Naive thymus-derived CD4-positive, alpha-beta T cell (primary cell): ENCODE measurements around the gene ZCCHC14. TPM values are rescaled to one million over a fixed set of nuclear protein-coding genes. Genes with fewer than 3 reads are reported as not detected.

Experiments used
- ATAC-seq: fragments of 150-1000 bp; cut with Tn5 transposase; 2 replicates; pipeline ENCODE4 v1.10.0; 2021; ENCODE audit warnings: mild to moderate bottlenecking, moderate library complexity
- CTCF ChIA-PET: fragments of 350-600 bp; sonication (Branson Sonifier 250); formaldehyde crosslinking; loops from one replicate; lab custom pipeline; 2021; ENCODE audit warnings: antibody characterized with exemption; lab: Charles Lee
- POLR2A ChIA-PET: fragments of 350-600 bp; sonication (Branson Sonifier 250); formaldehyde crosslinking; loops from one replicate; lab custom pipeline; 2021; ENCODE audit warnings: antibody characterized with exemption, inconsistent platforms; lab: Charles Lee
- DNase-seq, 9 donors: peaks; one replicate each; pipeline versions ENCODE4 v3.0.0 to v3.0.0-alpha.2; 2020 to 2022; ENCODE audit warnings: mixed read lengths in 1 of 9
- H3K27ac ChIP-seq: one replicate; pipeline ENCODE4 v1.7.0; 2013; ENCODE audit warnings: mild to moderate bottlenecking, low read depth, low read length, moderate library complexity
- H3K27me3 ChIP-seq, 2 donors: one replicate each; pipeline ENCODE4 v1.7.0; 2013; ENCODE audit warnings: low read length in 2 of 2, mild to moderate bottlenecking in 2 of 2, moderate library complexity in 2 of 2; ENCODE audit not compliant: control insufficient read depth in 2 of 2, insufficient read depth in 2 of 2
- H3K36me3 ChIP-seq, 3 experiments: 1 replicate in 2 of 3; 2 replicates in 1 of 3; pipeline ENCODE4 v1.7.0; 2013; ENCODE audit warnings: low read length in 3 of 3, mild to moderate bottlenecking in 3 of 3, moderate library complexity in 1 of 3; ENCODE audit not compliant: insufficient read depth in 3 of 3, control insufficient read depth in 2 of 3
- H3K4me1 ChIP-seq, 2 donors: one replicate each; pipeline ENCODE4 v1.7.0; 2013; ENCODE audit warnings: low read length in 2 of 2, mild to moderate bottlenecking in 2 of 2, moderate library complexity in 1 of 2; ENCODE audit not compliant: control insufficient read depth in 2 of 2, insufficient read depth in 2 of 2
- H3K4me3 ChIP-seq: 2 replicates; pipeline ENCODE4 v1.7.0; 2013; ENCODE audit warnings: mild to moderate bottlenecking, low read length
- H3K9me3 ChIP-seq, 3 experiments: 1 replicate in 2 of 3; 2 replicates in 1 of 3; pipeline ENCODE4 v1.7.0; 2013; ENCODE audit warnings: low read length in 3 of 3; ENCODE audit not compliant: control insufficient read depth in 2 of 3
- H3K27ac Mint-ChIP-seq, 9 donors: one replicate each; pipeline ENCODE4 v1.8.0; 2020 to 2022; ENCODE audit warnings: mixed read lengths in 9 of 9, mild to moderate bottlenecking in 8 of 9, moderate library complexity in 5 of 9, inconsistent platforms in 2 of 9
- H3K27me3 Mint-ChIP-seq, 5 donors: one replicate each; pipeline ENCODE4 v1.8.0; 2021 to 2022; ENCODE audit warnings: mixed read lengths in 5 of 5, mild to moderate bottlenecking in 1 of 5
- H3K36me3 Mint-ChIP-seq, 5 donors: one replicate each; pipeline ENCODE4 v1.8.0; 2020 to 2022; ENCODE audit warnings: mixed read lengths in 5 of 5, mild to moderate bottlenecking in 3 of 5, inconsistent platforms in 1 of 5
- H3K4me1 Mint-ChIP-seq, 7 donors: one replicate each; pipeline ENCODE4 v1.8.0; 2020 to 2022; ENCODE audit warnings: mixed read lengths in 7 of 7, mild to moderate bottlenecking in 3 of 7, inconsistent platforms in 1 of 7
- H3K4me3 Mint-ChIP-seq, 10 donors: one replicate each; pipeline ENCODE4 v1.8.0; 2020 to 2022; ENCODE audit warnings: mild to moderate bottlenecking in 10 of 10, mixed read lengths in 10 of 10, moderate library complexity in 6 of 10, inconsistent platforms in 2 of 10
- H3K9me3 Mint-ChIP-seq, 11 donors: one replicate each; pipeline ENCODE4 v1.8.0; 2020 to 2022; ENCODE audit warnings: mixed read lengths in 11 of 11, mild to moderate bottlenecking in 4 of 11, inconsistent platforms in 1 of 11, moderate library complexity in 1 of 11
- intact Hi-C, 2 donors: fragments of 100-400 bp; cut with micrococcal nuclease; formaldehyde crosslinking; loops; one replicate each; pipeline ENCODE4 v1.15.1; 2023
- polyA plus RNA-seq, 2 donors: library from polyadenylated mRNA; unstranded; fragments of 300-500 nt; fragmentation: Illumina TruSeq; gene quantifications; one replicate each; pipeline ENCODE4 v1.2.3, GENCODE V29; 2021
- total RNA-seq, 6 experiments: library from RNA in 5 of 6; stranded (reverse) in 5 of 6; gene quantifications; 1 replicate in 5 of 6; 2 replicates in 1 of 6; pipeline ENCODE4 v1.2.3 and lab custom pipeline; 2021 to 2026

Gene ZCCHC14
- total and polyA plus RNA-seq, 7 experiments from 2014 or later, result 0.64 to 34.2 (median 18.3) TPM

DNA sequence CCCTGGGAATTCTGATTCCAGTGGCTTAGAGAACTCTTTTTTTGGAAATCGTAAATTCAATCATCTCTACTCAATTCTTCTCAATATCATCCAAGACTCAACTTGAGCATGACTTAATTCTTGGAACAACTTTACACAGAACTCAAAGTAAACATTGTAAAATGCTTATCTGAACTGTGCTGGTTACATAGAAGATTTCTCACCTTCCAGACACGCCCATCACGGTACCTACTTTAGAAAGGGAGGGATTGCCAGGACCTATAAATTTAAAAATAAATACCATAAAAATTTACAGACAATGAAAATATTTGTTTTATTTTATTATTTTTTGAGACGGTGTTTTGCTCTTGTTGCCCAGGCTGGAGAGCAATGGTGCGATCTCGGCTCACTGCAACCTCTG lies 74.2 kb downstream of the ZCCHC14 start:
- Histone ChIP-seq H3K36me3 (peaks cover 0 to 78% (median 4%) of the 10 kb centered on the region in 3 experiments), H3K4me1 (no peaks in the 10 kb centered on the region), H3K4me3 (no peak overlapping the region), H3K27ac (no peak overlapping the region), H3K9me3 (no peaks in the 10 kb centered on the region), H3K27me3 (no peaks in the 10 kb centered on the region)
- Mint-ChIP-seq H3K9me3 (no peaks in the 10 kb centered on the region), H3K27ac (no peak overlapping the region), H3K4me1 (peaks cover 0 to 8% (median 0%) of the 10 kb centered on the region in 7 donors), H3K27me3 (no peaks in the 10 kb centered on the region), H3K4me3 (no peak overlapping the region), H3K36me3 (peaks cover 0 to 42% (median 8%) of the 10 kb centered on the region in 5 donors)
- intact Hi-C loops, result no loop called here
- CTCF ChIA-PET, result interaction anchor here (2.4 kb wide), 1 partner anchor 217 kb away, joined by 18 read pairs; no protein-coding TSS in a partner anchor
- POLR2A ChIA-PET, result no interaction called here
- DNase-seq (no peak), ATAC-seq (no peak)

DNA sequence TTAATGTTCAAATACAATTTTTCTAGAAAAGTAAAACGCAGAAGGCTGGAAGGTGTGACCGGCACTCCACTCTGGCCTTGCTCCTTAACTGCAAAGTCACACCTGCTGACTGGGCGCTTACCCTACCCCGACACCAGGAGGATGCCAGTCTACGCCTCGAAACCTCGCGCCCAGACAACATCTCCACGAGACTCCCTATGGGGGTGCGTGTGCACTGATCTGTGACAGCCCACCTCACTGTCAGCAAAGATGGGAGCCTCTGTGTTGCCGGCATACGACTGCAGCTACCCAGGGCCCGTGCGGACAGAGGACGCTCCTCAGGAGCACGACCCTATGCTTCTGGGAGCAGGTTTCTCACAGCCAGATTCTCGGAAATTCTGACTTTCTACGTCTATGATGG lies 74.6 kb downstream of the ZCCHC14 start:
- POLR2A ChIA-PET, result no interaction called here
- H3K27ac ChIP-seq, result no peak overlapping the region
- CTCF ChIA-PET, result interaction anchor here (2.4 kb wide), 1 partner anchor 217 kb away, joined by 18 read pairs; no protein-coding TSS in a partner anchor
- DNase-seq, result no peak
- H3K9me3 ChIP-seq, result no peaks in the 10 kb centered on the region
- H3K4me3 ChIP-seq, result no peak overlapping the region
- no peak for ATAC-seq
- intact Hi-C loops, result no loop called here
- Mint-ChIP-seq H3K27ac (no peak overlapping the region), H3K4me3 (no peak overlapping the region), H3K9me3 (no peaks in the 10 kb centered on the region), H3K27me3 (no peaks in the 10 kb centered on the region), H3K36me3 (peaks cover 0 to 44% (median 9%) of the 10 kb centered on the region in 5 donors), H3K4me1 (peaks cover 0 to 8% (median 0%) of the 10 kb centered on the region in 7 donors)
- H3K4me1 ChIP-seq, result no peaks in the 10 kb centered on the region
- H3K36me3 ChIP-seq, result peaks cover 0 to 79% (median 4%) of the 10 kb centered on the region in 3 experiments
- H3K27me3 ChIP-seq, result no peaks in the 10 kb centered on the region

DNA sequence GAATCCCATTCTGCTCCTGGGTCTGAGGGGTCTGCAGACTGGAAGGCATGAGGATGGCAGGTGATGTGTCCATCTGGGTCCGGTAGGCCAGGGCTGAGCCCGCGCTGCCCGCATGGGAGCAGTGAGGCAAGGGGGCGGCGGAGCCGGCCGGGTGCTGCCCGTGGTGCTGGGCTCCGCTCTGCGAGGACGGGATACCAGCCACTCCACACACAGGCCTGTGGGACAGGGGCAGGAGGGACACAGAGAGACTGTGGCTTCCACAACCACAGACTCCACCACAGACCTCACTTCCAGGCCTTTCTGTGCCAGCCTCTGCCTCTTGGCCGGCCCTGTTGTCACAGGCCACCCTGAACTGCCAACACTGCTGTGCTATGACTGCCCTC lies 75.3 kb downstream of the ZCCHC14 start:
- Histone ChIP-seq H3K36me3 (peaks cover 0 to 80% (median 4%) of the 10 kb centered on the region in 3 experiments), H3K27me3 (no peaks in the 10 kb centered on the region), H3K9me3 (no peaks in the 10 kb centered on the region), H3K4me3 (no peak overlapping the region), H3K27ac (no peak overlapping the region), H3K4me1 (no peaks in the 10 kb centered on the region)
- ChIA-PET POLR2A (no interaction called here), CTCF (interaction anchor here (2.4 kb wide), 1 partner anchor 218 kb away, joined by 18 read pairs; no protein-coding TSS in a partner anchor)
- ATAC-seq, result peak; percentile 16
- no peaks in the 10 kb centered on the region for H3K9me3 Mint-ChIP-seq
- H3K4me3 Mint-ChIP-seq, result no peak overlapping the region
- no peak for DNase-seq
- peaks cover 0 to 44% (median 9%) of the 10 kb centered on the region in 5 donors for H3K36me3 Mint-ChIP-seq
- intact Hi-C loops, result loop anchor here in 1 of 2 donors (2.0 kb wide), 1 partner anchor 127 kb away; no protein-coding TSS in a partner anchor
- no peaks in the 10 kb centered on the region for H3K27me3 Mint-ChIP-seq
- H3K4me1 Mint-ChIP-seq, result peaks cover 0 to 8% (median 0%) of the 10 kb centered on the region in 7 donors
- no peak overlapping the region for H3K27ac Mint-ChIP-seq

DNA sequence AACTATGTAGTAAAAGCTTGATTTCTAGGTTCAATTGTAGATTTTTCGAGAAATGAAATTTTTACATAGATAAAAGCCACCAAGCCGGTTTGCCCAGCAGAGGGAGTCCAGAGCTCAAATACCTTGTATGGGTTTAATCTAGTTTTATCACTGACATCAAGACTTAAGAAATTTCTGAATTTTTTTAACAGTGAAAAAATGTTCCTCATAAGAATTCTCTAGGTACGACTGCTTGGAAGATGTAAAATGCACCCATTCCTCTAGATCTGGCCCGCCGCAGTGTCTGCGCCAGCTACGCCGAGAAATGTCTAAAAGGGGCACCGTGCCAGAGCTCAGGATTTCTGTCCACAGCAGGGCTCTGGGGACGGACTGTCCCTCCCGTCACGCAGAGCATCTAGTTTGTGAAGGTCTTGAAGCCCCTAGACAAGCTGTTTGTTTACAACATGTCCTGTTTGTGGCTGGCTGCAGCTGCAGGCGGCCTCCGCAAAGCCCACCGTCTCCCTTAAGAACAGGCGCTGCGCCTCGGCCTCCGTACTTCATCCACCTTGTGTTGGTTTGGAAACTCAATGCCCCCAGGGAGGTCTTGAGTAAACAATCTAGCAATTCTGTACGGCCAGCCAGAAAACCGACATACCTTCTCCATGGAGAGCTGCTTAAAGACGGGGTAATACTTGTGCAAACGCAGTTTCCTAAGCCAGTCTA lies 75.8 kb downstream of the ZCCHC14 start:
- Histone ChIP-seq H3K9me3 (no peaks in the 10 kb centered on the region), H3K36me3 (peaks cover 0 to 80% (median 8%) of the 10 kb centered on the region in 3 experiments), H3K27me3 (no peaks in the 10 kb centered on the region), H3K27ac (no peak overlapping the region), H3K4me3 (no peak overlapping the region), H3K4me1 (no peaks in the 10 kb centered on the region)
- DNase-seq (peak in 6 of 9 donors; percentile 25 to 48 (median 42)), ATAC-seq (no peak)
- POLR2A ChIA-PET, result no interaction called here
- Mint-ChIP-seq H3K4me1 (peaks cover 0 to 8% (median 0%) of the 10 kb centered on the region in 7 donors), H3K9me3 (no peaks in the 10 kb centered on the region), H3K27ac (no peak overlapping the region), H3K4me3 (no peak overlapping the region), H3K27me3 (no peaks in the 10 kb centered on the region), H3K36me3 (peaks cover 0 to 45% (median 9%) of the 10 kb centered on the region in 5 donors)
- CTCF ChIA-PET, result interaction anchor here (0.6 to 2.4 kb wide), 2 partner anchors 35 to 219 kb away, joined by 3 to 18 read pairs; no protein-coding TSS in a partner anchor
- intact Hi-C loops, result loop anchor here (1.0 to 2.0 kb wide), 3 partner anchors 73 to 219 kb away; no protein-coding TSS in a partner anchor

DNA sequence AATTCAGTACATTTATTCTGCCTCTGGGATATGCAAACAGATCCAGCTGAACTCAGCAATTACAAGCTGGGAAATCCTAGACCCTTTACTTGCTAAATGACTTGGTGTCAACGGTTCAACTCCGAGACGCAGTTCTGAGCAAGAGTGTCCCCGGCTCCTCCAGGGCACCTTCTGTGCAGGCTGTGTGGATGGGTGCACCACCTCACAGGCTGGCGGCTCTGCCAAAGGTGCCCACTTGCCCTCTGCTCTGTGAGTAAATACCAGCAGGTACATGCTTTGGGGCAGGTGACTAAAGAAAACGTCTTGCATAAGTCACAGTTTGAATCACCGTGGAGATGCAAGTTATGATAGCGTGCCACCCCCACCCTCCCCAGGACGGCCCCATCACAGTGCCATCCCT lies 77.4 kb downstream of the ZCCHC14 start:
- Histone ChIP-seq H3K27ac (no peak overlapping the region), H3K27me3 (no peaks in the 10 kb centered on the region), H3K4me3 (no peak overlapping the region), H3K4me1 (no peaks in the 10 kb centered on the region), H3K9me3 (no peaks in the 10 kb centered on the region), H3K36me3 (peaks cover 0 to 80% (median 8%) of the 10 kb centered on the region in 3 experiments)
- DNase-seq (no peak), ATAC-seq (no peak)
- no peaks in the 10 kb centered on the region for H3K4me1 Mint-ChIP-seq
- H3K9me3 Mint-ChIP-seq, result no peaks in the 10 kb centered on the region
- POLR2A ChIA-PET, result no interaction called here
- H3K27ac Mint-ChIP-seq, result peak overlapping the region in 1 of 9 donors; percentile 41
- intact Hi-C loops, result no loop called here
- H3K27me3 Mint-ChIP-seq, result no peaks in the 10 kb centered on the region
- CTCF ChIA-PET, result interaction anchor here (0.6 kb wide), 1 partner anchor 352 kb away, joined by 3 read pairs; no protein-coding TSS in a partner anchor
- no peak overlapping the region for H3K4me3 Mint-ChIP-seq
- H3K36me3 Mint-ChIP-seq, result peaks cover 0 to 46% (median 7%) of the 10 kb centered on the region in 5 donors

DNA sequence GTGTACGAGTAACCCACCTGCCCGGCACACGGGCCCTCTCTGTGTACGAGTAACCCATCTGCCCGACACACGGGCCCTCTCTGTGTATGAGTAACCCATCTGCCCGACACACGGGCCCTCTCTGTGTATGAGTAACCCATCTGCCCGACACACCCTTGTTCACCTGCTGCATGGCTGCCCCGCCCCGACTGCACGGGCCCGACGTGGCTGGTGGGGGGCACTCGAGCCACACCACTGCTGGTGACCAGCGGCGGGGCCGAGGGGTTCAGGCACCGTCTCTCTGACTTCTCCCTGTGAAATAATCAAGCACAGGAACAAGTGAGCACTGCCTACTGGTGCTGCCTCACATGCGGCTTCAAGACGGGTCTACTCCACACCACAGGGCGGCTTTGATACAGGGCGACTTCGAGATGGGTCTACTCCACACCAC lies 78.6 kb downstream of the ZCCHC14 start:
- Histone ChIP-seq H3K9me3 (no peaks in the 10 kb centered on the region), H3K27ac (no peak overlapping the region), H3K36me3 (peaks cover 0 to 83% (median 8%) of the 10 kb centered on the region in 3 experiments), H3K27me3 (no peaks in the 10 kb centered on the region), H3K4me3 (no peak overlapping the region), H3K4me1 (no peaks in the 10 kb centered on the region)
- Mint-ChIP-seq H3K4me1 (no peaks in the 10 kb centered on the region), H3K9me3 (no peaks in the 10 kb centered on the region), H3K27me3 (no peaks in the 10 kb centered on the region), H3K4me3 (no peak overlapping the region), H3K36me3 (peaks cover 0 to 42% (median 7%) of the 10 kb centered on the region in 5 donors), H3K27ac (no peak overlapping the region)
- no peak for ATAC-seq
- DNase-seq, result no peak
- intact Hi-C loops, result no loop called here
- ChIA-PET POLR2A (interaction anchor here (0.7 kb wide), 1 partner anchor 1027 kb away, joined by 3 read pairs; no protein-coding TSS in a partner anchor), CTCF (no interaction called here)
